Endodermal cell (in vitro differentiated cells): ENCODE data around the gene FGR. TPM values are rescaled to one million over a fixed set of nuclear protein-coding genes. Genes with fewer than 3 reads are reported as not detected.

ENCODE experiments used
- DNase-seq: peaks from one replicate; pipeline ENCODE4 v3.0.0-alpha.2; 2017
- H3K27ac ChIP-seq: 2 replicates; pipeline ENCODE4 v1.5.1; 2013; ENCODE audit warnings: mild to moderate bottlenecking, low read depth, low read length, moderate library complexity
- H3K27me3 ChIP-seq: 2 replicates; pipeline ENCODE4 v1.6.1; 2013; ENCODE audit warnings: mild to moderate bottlenecking, low read length, moderate library complexity; ENCODE audit not compliant: insufficient read depth, control insufficient read depth, poor library complexity, severe bottlenecking
- H3K36me3 ChIP-seq: 2 replicates; pipeline ENCODE4 v1.7.0; 2013; ENCODE audit warnings: mild to moderate bottlenecking, low read length, moderate library complexity; ENCODE audit not compliant: control insufficient read depth, insufficient read depth
- H3K4me1 ChIP-seq: one replicate; pipeline ENCODE4 v1.7.0; 2013; ENCODE audit warnings: low read length; ENCODE audit not compliant: control insufficient read depth, insufficient read depth
- H3K4me3 ChIP-seq: 2 replicates; pipeline ENCODE4 v1.5.1; 2013; ENCODE audit warnings: mild to moderate bottlenecking, low read length, moderate library complexity
- H3K9ac ChIP-seq: 2 replicates; pipeline ENCODE4 v1.6.1; 2013; ENCODE audit warnings: mild to moderate bottlenecking, low read length, moderate library complexity; ENCODE audit not compliant: poor library complexity, severe bottlenecking; ENCODE audit errors: extremely low read depth
- H3K9me3 ChIP-seq: 2 replicates; pipeline ENCODE4 v1.6.1; 2013; ENCODE audit warnings: mild to moderate bottlenecking, low read length, moderate library complexity; ENCODE audit not compliant: control insufficient read depth
- H3K27ac Mint-ChIP-seq: 2 replicates; pipeline ENCODE4 v1.8.0; 2020; ENCODE audit warnings: mixed read lengths
- H3K27me3 Mint-ChIP-seq: 2 replicates; pipeline ENCODE4 v1.8.0; 2021; ENCODE audit warnings: mild to moderate bottlenecking, mixed read lengths; ENCODE audit not compliant: insufficient read depth
- H3K36me3 Mint-ChIP-seq: 2 replicates; pipeline ENCODE4 v1.8.0; 2020; ENCODE audit warnings: low read depth, mixed read lengths
- H3K4me1 Mint-ChIP-seq: 2 replicates; pipeline ENCODE4 v1.8.0; 2020; ENCODE audit warnings: mixed read lengths
- H3K4me3 Mint-ChIP-seq: 2 replicates; pipeline ENCODE4 v1.8.0; 2020; ENCODE audit warnings: mild to moderate bottlenecking, moderate library complexity, mixed read lengths
- H3K9me3 Mint-ChIP-seq: 2 replicates; pipeline ENCODE4 v1.8.0; 2020; ENCODE audit warnings: mild to moderate bottlenecking, mixed read lengths
- CTCF ChIP-seq: fragments of 200-600 bp; sonication (generic); conservative IDR thresholded peaks from 2 replicates; pipeline ENCODE4 v1.5.0; 2021; ENCODE audit warnings: antibody characterized with exemption, mild to moderate bottlenecking
- WGBS, 2 experiments: methylation state at CpG; one replicate each; pipeline versions ENCODE4 v1.1.5 to v1.1.7; 2013; ENCODE audit warnings: missing lambda C conversion rate in 2 of 2, mixed read lengths in 1 of 2; ENCODE audit not compliant: insufficient coverage in 1 of 2, insufficient read length in 1 of 2; 5-methylcytosine and 5-hydroxymethylcytosine counted together
- total RNA-seq, 2 donors: library from RNA; stranded (reverse); fragmentation: NEBNext Ultra II Directional in 1 of 2; extraction: Animal tissue kit (Norgen Biotek cat#: 25700) in 1 of 2; gene quantifications; 2 replicates in 1 of 2; 3 replicates in 1 of 2; pipeline ENCODE4 v1.2.1, GENCODE V29; 2021

Gene FGR
- total RNA-seq, 2 donors from 2014 or later: not detected

GRCh38 chr1:27647328-27647727 lies 12.3 kb upstream of the FGR start:
- DNase-seq: no peak
- WGBS, 2 experiments: 94 to 99% methylated on average over 5 of the region's 5 CpGs
- H3K4me1 Mint-ChIP-seq: peaks cover 13% of the 10 kb centered on the region
- Histone ChIP-seq H3K9me3 (no peaks in the 10 kb centered on the region), H3K4me3 (no peak overlapping the region), H3K36me3 (no peaks in the 10 kb centered on the region), H3K4me1 (no peaks in the 10 kb centered on the region), H3K27me3 (no peaks in the 10 kb centered on the region), H3K9ac (no peak overlapping the region), H3K27ac (no peak overlapping the region)
- no peaks in the 10 kb centered on the region for H3K9me3 Mint-ChIP-seq
- H3K4me3 Mint-ChIP-seq: no peak overlapping the region
- no peaks in the 10 kb centered on the region for H3K36me3 Mint-ChIP-seq
- no peak overlapping the region for H3K27ac Mint-ChIP-seq
- no peak for TF ChIP-seq CTCF
- no peaks in the 10 kb centered on the region for H3K27me3 Mint-ChIP-seq

DNA sequence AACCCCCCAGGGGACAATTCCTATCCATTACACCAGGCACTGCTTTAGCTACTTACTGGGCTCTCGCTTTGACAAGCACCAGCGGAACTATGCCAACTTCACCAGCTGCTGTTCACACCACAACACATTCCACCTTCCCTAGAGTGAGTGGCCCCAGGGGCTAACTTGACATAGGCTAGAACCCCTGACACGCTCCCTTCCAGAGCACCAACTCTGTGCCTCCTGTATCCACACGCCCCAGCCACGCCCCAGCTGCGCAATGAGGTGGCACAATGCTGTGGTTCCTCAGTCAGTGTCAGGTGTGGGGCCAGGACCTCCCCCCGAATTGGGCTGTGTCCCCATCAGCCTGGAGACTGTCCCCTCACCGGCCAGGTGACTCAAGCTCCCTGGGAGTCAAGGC lies 11.7 kb upstream of the FGR start:
- Histone ChIP-seq H3K4me1 (no peaks in the 10 kb centered on the region), H3K9me3 (no peaks in the 10 kb centered on the region), H3K27ac (no peak overlapping the region), H3K36me3 (no peaks in the 10 kb centered on the region), H3K4me3 (no peak overlapping the region), H3K9ac (no peak overlapping the region), H3K27me3 (no peaks in the 10 kb centered on the region)
- Mint-ChIP-seq H3K9me3 (no peaks in the 10 kb centered on the region), H3K4me3 (no peak overlapping the region), H3K4me1 (peaks cover 13% of the 10 kb centered on the region), H3K36me3 (no peaks in the 10 kb centered on the region), H3K27me3 (no peaks in the 10 kb centered on the region), H3K27ac (no peak overlapping the region)
- 89 to 95% methylated on average over 5 to 8 of the region's 8 CpGs for WGBS, 2 experiments
- DNase-seq: no peak
- no peak for TF ChIP-seq CTCF

DNA sequence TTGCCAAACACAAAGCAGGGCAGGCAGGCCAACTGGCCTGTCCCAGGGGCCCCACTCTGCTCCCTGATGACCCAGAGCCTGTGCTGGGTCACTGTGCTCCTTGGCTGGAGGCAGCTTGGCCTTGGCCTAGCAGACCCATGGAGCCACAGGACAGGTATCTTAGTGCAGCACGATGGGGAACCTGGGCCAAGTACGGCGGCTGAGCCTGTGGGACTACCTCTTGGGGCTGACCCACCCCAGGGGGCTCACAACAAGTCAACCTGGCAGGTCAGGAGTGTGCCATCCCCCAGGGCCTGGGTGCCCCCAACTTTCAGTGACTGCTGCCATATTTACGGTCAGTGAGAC lies 10.1 kb upstream of the FGR start:
- H3K27ac ChIP-seq: no peak overlapping the region
- H3K4me1 ChIP-seq: no peaks in the 10 kb centered on the region
- H3K4me3 ChIP-seq: no peak overlapping the region
- H3K36me3 Mint-ChIP-seq: no peaks in the 10 kb centered on the region
- 83 to 93% methylated on average over 1 to 4 of the region's 4 CpGs for WGBS, 2 experiments
- no peaks in the 10 kb centered on the region for H3K27me3 Mint-ChIP-seq
- no peaks in the 10 kb centered on the region for H3K36me3 ChIP-seq
- H3K4me3 Mint-ChIP-seq: no peak overlapping the region
- no peak for DNase-seq
- H3K4me1 Mint-ChIP-seq: peaks cover 2% of the 10 kb centered on the region
- H3K9me3 ChIP-seq: no peaks in the 10 kb centered on the region
- H3K27ac Mint-ChIP-seq: no peak overlapping the region
- no peak for TF ChIP-seq CTCF
- no peak overlapping the region for H3K9ac ChIP-seq
- no peaks in the 10 kb centered on the region for H3K27me3 ChIP-seq
- no peaks in the 10 kb centered on the region for H3K9me3 Mint-ChIP-seq
